Liver (tissue), 9 donors: ENCODE results near the gene RPS6KA2. TPM values are rescaled to one million over a fixed set of nuclear protein-coding genes. Genes with fewer than 3 reads are reported as not detected.

ENCODE experiments used
- DNase-seq: peaks from one replicate; pipeline ENCODE4 v3.0.0-alpha.2; 2017; ENCODE audit warnings: low spot score
- H3K27ac ChIP-seq, 2 donors: one replicate each; pipeline ENCODE4 v1.7.0; 2013; ENCODE audit warnings: inconsistent platforms in 2 of 2, low read length in 2 of 2, control low read depth in 1 of 2, low read depth in 1 of 2, mild to moderate bottlenecking in 1 of 2
- H3K27me3 ChIP-seq, 4 donors: one replicate each; pipeline versions ENCODE4 v1.6.1 to v1.7.0; 2013; ENCODE audit warnings: low read length in 3 of 4, inconsistent platforms in 1 of 4, mild to moderate bottlenecking in 1 of 4, moderate library complexity in 1 of 4; ENCODE audit not compliant: control insufficient read depth in 4 of 4, insufficient read depth in 4 of 4
- H3K36me3 ChIP-seq, 4 donors: one replicate each; pipeline versions ENCODE4 v1.6.1 to v1.7.0; 2013; ENCODE audit warnings: low read length in 3 of 4, mild to moderate bottlenecking in 3 of 4, low read depth in 1 of 4, moderate library complexity in 1 of 4; ENCODE audit not compliant: control insufficient read depth in 4 of 4, insufficient read depth in 3 of 4
- H3K4me1 ChIP-seq, 4 donors: one replicate each; pipeline versions ENCODE4 v1.6.1 to v1.7.0; 2013; ENCODE audit warnings: low read length in 3 of 4, mild to moderate bottlenecking in 3 of 4, moderate library complexity in 1 of 4; ENCODE audit not compliant: control insufficient read depth in 4 of 4, insufficient read depth in 4 of 4
- H3K4me3 ChIP-seq, 3 donors: one replicate each; pipeline versions ENCODE4 v1.6.1 to v1.7.0; 2013; ENCODE audit warnings: low read length in 3 of 3, control low read depth in 1 of 3, low read depth in 1 of 3, mild to moderate bottlenecking in 1 of 3
- H3K9ac ChIP-seq, 2 donors: one replicate each; pipeline ENCODE4 v1.7.0; 2013; ENCODE audit warnings: low read length in 2 of 2, mild to moderate bottlenecking in 2 of 2, moderate library complexity in 2 of 2, control low read depth in 1 of 2, low read depth in 1 of 2
- H3K9me3 ChIP-seq, 4 donors: one replicate each; pipeline versions ENCODE4 v1.6.1 to v1.7.0; 2013; ENCODE audit warnings: low read length in 3 of 4; ENCODE audit not compliant: control insufficient read depth in 4 of 4
- ATF3 ChIP-seq: IDR thresholded peaks from 2 replicates; pipeline ENCODE4 v1.6.1; 2016; ENCODE audit warnings: antibody characterized with exemption
- CTCF ChIP-seq: fragments of 150-350 bp; IDR thresholded peaks from 2 replicates; pipeline ENCODE4 v1.5.1; 2017; ENCODE audit warnings: improper control_type of control experiment, low read depth, low read length; ENCODE audit not compliant: missing input control
- EGR1 ChIP-seq, 2 donors: IDR thresholded peaks; 2 replicates each; pipeline ENCODE4 v1.6.1; 2016 to 2018; ENCODE audit warnings: antibody characterized with exemption in 2 of 2, low read depth in 2 of 2
- FOXA1 ChIP-seq: IDR thresholded peaks from 2 replicates; pipeline ENCODE4 v1.6.1; 2016; ENCODE audit warnings: antibody characterized with exemption
- FOXA2 ChIP-seq: IDR thresholded peaks from 2 replicates; pipeline ENCODE4 v1.6.1; 2016; ENCODE audit warnings: antibody characterized with exemption
- GABPA ChIP-seq, 2 donors: IDR thresholded peaks in 1 of 2; conservative IDR thresholded peaks in 1 of 2; 2 replicates each; pipeline ENCODE4 v1.6.1; 2016; ENCODE audit warnings: antibody characterized with exemption in 2 of 2, mild to moderate bottlenecking in 1 of 2, moderate library complexity in 1 of 2
- HNF4A ChIP-seq, 2 donors: conservative IDR thresholded peaks; 2 replicates each; pipeline ENCODE4 v1.6.1; 2016; ENCODE audit warnings: antibody characterized with exemption in 2 of 2, mild to moderate bottlenecking in 2 of 2
- HNF4G ChIP-seq: IDR thresholded peaks from 2 replicates; pipeline ENCODE4 v1.6.1; 2016; ENCODE audit warnings: antibody characterized with exemption
- JUND ChIP-seq, 2 donors: IDR thresholded peaks; 2 replicates each; pipeline ENCODE4 v1.6.1; 2016; ENCODE audit warnings: antibody characterized with exemption in 2 of 2
- NR2F2 ChIP-seq: IDR thresholded peaks from 2 replicates; pipeline ENCODE4 v1.6.1; 2016; ENCODE audit warnings: antibody characterized with exemption
- RAD21 ChIP-seq, 2 donors: IDR thresholded peaks; 2 replicates each; pipeline ENCODE4 v1.6.1; 2016; ENCODE audit warnings: antibody characterized with exemption in 2 of 2, mild to moderate bottlenecking in 2 of 2
- RXRA ChIP-seq, 2 donors: IDR thresholded peaks; 2 replicates each; pipeline ENCODE4 v1.6.1; 2017 to 2018; ENCODE audit warnings: antibody characterized with exemption in 2 of 2, mild to moderate bottlenecking in 1 of 2
- TAF1 ChIP-seq: conservative IDR thresholded peaks from 2 replicates; pipeline ENCODE4 v1.6.1; 2016; ENCODE audit warnings: antibody characterized with exemption, mild to moderate bottlenecking
- YY1 ChIP-seq: IDR thresholded peaks from 2 replicates; pipeline ENCODE4 v1.6.1; 2016; ENCODE audit warnings: antibody characterized with exemption, mild to moderate bottlenecking
- ZBTB33 ChIP-seq: IDR thresholded peaks from 2 replicates; pipeline ENCODE4 v1.6.1; 2016; ENCODE audit warnings: antibody characterized with exemption
- WGBS: extraction: QIAGEN DNeasy Blood & Tissue Kit; methylation state at CpG from one replicate; pipeline ENCODE4 v1.1.7; 2013; 5-methylcytosine and 5-hydroxymethylcytosine counted together
- polyA plus RNA-seq, 2 donors: library from polyadenylated mRNA; stranded (reverse) in 1 of 2; unstranded in 1 of 2; fragments of 200-250 nt in 1 of 2; fragments of >200 nt in 1 of 2; fragmentation: Nextera tagmentation in 1 of 2; extraction: Ambion mirVana in 1 of 2; gene quantifications; one replicate each; pipeline versions ENCODE4 v1.2.1 to v1.2.3, GENCODE V29; 2013 to 2015
- total RNA-seq, 2 donors: library from RNA; depleted of rRNA; stranded (reverse); fragments of >200 nt; gene quantifications; one replicate each; pipeline ENCODE4 v1.2.3, GENCODE V29; 2014
- TF ChIP-seq, protein P1 (sequence below): IDR thresholded peaks from 2 replicates; pipeline ENCODE4 v1.6.1; 2016; ENCODE audit warnings: antibody characterized with exemption, mild to moderate bottlenecking
- TF ChIP-seq, protein P2 (sequence below): IDR thresholded peaks from 2 replicates; pipeline ENCODE4 v1.6.1; 2016; ENCODE audit warnings: antibody characterized with exemption
- donor health status: healthy.
- donor health status: healthy.
- donor health status: healthy.
- donor health status: healthy.
- donor health status: healthy.

The RPS6KA2 gene
- total and polyA plus RNA-seq, 4 donors = 2.5 to 9.0 (median 5.0) TPM

- peaks cover 0 to 7% (median 6%) of the 10 kb centered on the region in 4 donors for H3K36me3 ChIP-seq
- no peak for TF ChIP-seq FOXA1
- no peak for TF ChIP-seq EGR1 (IDR thresholded peaks at IDR 0.05; ENCODE audit: low read depth in 2 of 2)
- TF ChIP-seq FOXA2 = no peak
- TF ChIP-seq TAF1 = no peak
- no peak for TF ChIP-seq HNF4G
- TF ChIP-seq NR2F2 = no peak
- no peak overlapping the region for H3K9ac ChIP-seq
- no peak overlapping the region for H3K4me3 ChIP-seq
- no peak overlapping the region for H3K27ac ChIP-seq
- no peak for DNase-seq
- WGBS = 97% methylated on average over 7 of the region's 7 CpGs
- H3K27me3 ChIP-seq = no peaks in the 10 kb centered on the region
- H3K9me3 ChIP-seq = no peaks in the 10 kb centered on the region
- H3K4me1 ChIP-seq = no peaks in the 10 kb centered on the region
Observed at GRCh38 chr6:166449036-166449435, 178.0 kb downstream of the RPS6KA2 start.

- Histone ChIP-seq H3K27me3 (no peaks in the 10 kb centered on the region), H3K9me3 (no peaks in the 10 kb centered on the region), H3K4me3 (no peak overlapping the region), H3K4me1 (no peaks in the 10 kb centered on the region), H3K27ac (no peak overlapping the region), H3K9ac (no peak overlapping the region), H3K36me3 (peaks cover 0 to 7% (median 6%) of the 10 kb centered on the region in 4 donors)
- no peak for DNase-seq
- 90% methylated on average over 13 of the region's 13 CpGs for WGBS
- no peak for TF ChIP-seq RXRA (IDR thresholded peaks at IDR 0.05)
- no peak for TF ChIP-seq FOXA1
- no peak for TF ChIP-seq GABPA (IDR thresholded peaks at IDR 0.05 in 1 of 2, conservative IDR thresholded peaks at IDR 0.05 in 1 of 2)
- TF ChIP-seq FOXA2 = no peak
- TF ChIP-seq RAD21 (IDR thresholded peaks at IDR 0.05) = no peak
- no peak for TF ChIP-seq ATF3
- no peak for TF ChIP-seq CTCF
- no peak for TF ChIP-seq TAF1
- no peak for TF ChIP-seq NR2F2
- TF ChIP-seq HNF4G = no peak
- TF ChIP-seq YY1 = no peak
- TF ChIP-seq JUND (IDR thresholded peaks at IDR 0.05) = no peak
- TF ChIP-seq EGR1 (IDR thresholded peaks at IDR 0.05; ENCODE audit: low read depth in 2 of 2) = no peak
- no peak for TF ChIP-seq ZBTB33
- TF ChIP-seq, protein P1, sequence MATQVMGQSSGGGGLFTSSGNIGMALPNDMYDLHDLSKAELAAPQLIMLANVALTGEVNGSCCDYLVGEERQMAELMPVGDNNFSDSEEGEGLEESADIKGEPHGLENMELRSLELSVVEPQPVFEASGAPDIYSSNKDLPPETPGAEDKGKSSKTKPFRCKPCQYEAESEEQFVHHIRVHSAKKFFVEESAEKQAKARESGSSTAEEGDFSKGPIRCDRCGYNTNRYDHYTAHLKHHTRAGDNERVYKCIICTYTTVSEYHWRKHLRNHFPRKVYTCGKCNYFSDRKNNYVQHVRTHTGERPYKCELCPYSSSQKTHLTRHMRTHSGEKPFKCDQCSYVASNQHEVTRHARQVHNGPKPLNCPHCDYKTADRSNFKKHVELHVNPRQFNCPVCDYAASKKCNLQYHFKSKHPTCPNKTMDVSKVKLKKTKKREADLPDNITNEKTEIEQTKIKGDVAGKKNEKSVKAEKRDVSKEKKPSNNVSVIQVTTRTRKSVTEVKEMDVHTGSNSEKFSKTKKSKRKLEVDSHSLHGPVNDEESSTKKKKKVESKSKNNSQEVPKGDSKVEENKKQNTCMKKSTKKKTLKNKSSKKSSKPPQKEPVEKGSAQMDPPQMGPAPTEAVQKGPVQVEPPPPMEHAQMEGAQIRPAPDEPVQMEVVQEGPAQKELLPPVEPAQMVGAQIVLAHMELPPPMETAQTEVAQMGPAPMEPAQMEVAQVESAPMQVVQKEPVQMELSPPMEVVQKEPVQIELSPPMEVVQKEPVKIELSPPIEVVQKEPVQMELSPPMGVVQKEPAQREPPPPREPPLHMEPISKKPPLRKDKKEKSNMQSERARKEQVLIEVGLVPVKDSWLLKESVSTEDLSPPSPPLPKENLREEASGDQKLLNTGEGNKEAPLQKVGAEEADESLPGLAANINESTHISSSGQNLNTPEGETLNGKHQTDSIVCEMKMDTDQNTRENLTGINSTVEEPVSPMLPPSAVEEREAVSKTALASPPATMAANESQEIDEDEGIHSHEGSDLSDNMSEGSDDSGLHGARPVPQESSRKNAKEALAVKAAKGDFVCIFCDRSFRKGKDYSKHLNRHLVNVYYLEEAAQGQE = no peak
- TF ChIP-seq HNF4A (conservative IDR thresholded peaks at IDR 0.05) = no peak
- TF ChIP-seq, protein P2, sequence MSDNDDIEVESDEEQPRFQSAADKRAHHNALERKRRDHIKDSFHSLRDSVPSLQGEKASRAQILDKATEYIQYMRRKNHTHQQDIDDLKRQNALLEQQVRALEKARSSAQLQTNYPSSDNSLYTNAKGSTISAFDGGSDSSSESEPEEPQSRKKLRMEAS = no peak
Observed at GRCh38 chr6:166448432-166448831, 178.6 kb downstream of the RPS6KA2 start.
